ENCODE measurements around the gene ADPRHL1.

ADPRHL1 gene

GRCh38 chr13:113350065-113350937, 103.0 kb downstream of the ADPRHL1 start:
- DNase-seq (ENCODE audit: low spot score): no peak

Measured in putamen (tissue), 1 donor.